HL-60 (cell line): ENCODE data around the gene ASCL2.

Experiments
- CTCF ChIP-seq: IDR thresholded peaks from one replicate; pipeline ENCODE4 v1.5.1; 2011; ENCODE audit warnings: low read length, control low read depth, inconsistent platforms; ENCODE audit not compliant: insufficient read depth
- GABPA ChIP-seq: IDR thresholded peaks from 2 replicates; pipeline ENCODE4 v1.6.1; 2012; ENCODE audit warnings: low read depth
- POLR2AphosphoS5 ChIP-seq: IDR thresholded peaks from 2 replicates; pipeline ENCODE4 v1.6.1; 2012; ENCODE audit warnings: low read depth

GRCh38 chr11:2306452-2306823 lies 36.0 kb upstream of the ASCL2 start:
- TF ChIP-seq CTCF (no peak), POLR2AphosphoS5 (no peak), GABPA (no peak)
